NCI-H2196 (cell line): ENCODE measurements around the gene CTDSP2.

Experiments used
- DNase-seq: peaks from one replicate; lab custom pipeline; 2025; ENCODE audit not compliant: unreplicated experiment; lab: John Stamatoyannopoulos, UW

The CTDSP2 gene

GRCh38 chr12:57817261-57817989, 29.1 kb downstream of the CTDSP2 start:
- no peak for DNase-seq

GRCh38 chr12:57816855-57817151, 29.7 kb downstream of the CTDSP2 start:
- DNase-seq = no peak

- DNase-seq = peak; percentile 79
These were observed 30.3 kb downstream of the CTDSP2 start for GRCh38 chr12:57816001-57816854.

- peak; percentile 83 for DNase-seq
These were observed 31.1 kb downstream of the CTDSP2 start for GRCh38 chr12:57815177-57816000.

GRCh38 chr12:57813971-57814772, 32.4 kb downstream of the CTDSP2 start:
- no peak for DNase-seq

GRCh38 chr12:57813111-57813970, 33.2 kb downstream of the CTDSP2 start:
- DNase-seq = peak; percentile 53

GRCh38 chr12:57811028-57811755, 35.3 kb downstream of the CTDSP2 start:
- no peak for DNase-seq

GRCh38 chr12:57810450-57810849, 36.1 kb downstream of the CTDSP2 start:
- DNase-seq = peak; percentile 39

GRCh38 chr12:57809425-57809824, 37.1 kb downstream of the CTDSP2 start:
- DNase-seq = no peak

GRCh38 chr12:57808351-57808750, 38.2 kb downstream of the CTDSP2 start:
- no peak for DNase-seq

- no peak for DNase-seq
These were observed 39.2 kb downstream of the CTDSP2 start for GRCh38 chr12:57807285-57807684.

- no peak for DNase-seq
These were observed 39.9 kb downstream of the CTDSP2 start for GRCh38 chr12:57806677-57807076.

GRCh38 chr12:57803319-57803893, 43.1 kb downstream of the CTDSP2 start:
- DNase-seq = peak; percentile 55

- no peak for DNase-seq
These were observed 43.9 kb downstream of the CTDSP2 start for GRCh38 chr12:57802607-57803006.

- DNase-seq = no peak
These were observed 45.6 kb downstream of the CTDSP2 start for GRCh38 chr12:57800965-57801364.

GRCh38 chr12:57797933-57798332, 48.6 kb downstream of the CTDSP2 start:
- DNase-seq = no peak

- DNase-seq = no peak
These were observed 49.5 kb downstream of the CTDSP2 start for GRCh38 chr12:57796996-57797395.

- DNase-seq = no peak
These were observed 51.2 kb downstream of the CTDSP2 start for GRCh38 chr12:57795354-57795753.

GRCh38 chr12:57793920-57794319, 52.6 kb downstream of the CTDSP2 start:
- DNase-seq = no peak
